GM12878 (cell line): ENCODE results near the gene IL12B.

Experiments used
- BHLHE40 ChIP-seq, 2 experiments: fragments of 450-650 bp in 1 of 2; IDR thresholded peaks; 2 replicates each; pipeline ENCODE4 v1.6.1; 2011 to 2017; ENCODE audit warnings: low read depth in 2 of 2, borderline replicate concordance in 1 of 2, improper control_type of control experiment in 1 of 2, low read length in 1 of 2, mild to moderate bottlenecking in 1 of 2
- BMI1 ChIP-seq: fragments of 450-650 bp; IDR thresholded peaks from 2 replicates; pipeline ENCODE4 v1.6.1; 2016; ENCODE audit warnings: mild to moderate bottlenecking, moderate library complexity, borderline replicate concordance
- HCFC1 ChIP-seq: fragments of 150-350 bp; IDR thresholded peaks from 2 replicates; pipeline ENCODE4 v1.6.1; 2014; ENCODE audit warnings: low read length
- MXI1 ChIP-seq: fragments of 150-350 bp; IDR thresholded peaks from 2 replicates; pipeline ENCODE4 v1.6.1; 2011; ENCODE audit warnings: low read depth, mild to moderate bottlenecking, inconsistent platforms, low read length, improper control_type of control experiment
- PAX8 ChIP-seq: fragments of 450-650 bp; IDR thresholded peaks from 2 replicates; pipeline ENCODE4 v1.6.1; 2017; ENCODE audit warnings: mild to moderate bottlenecking, moderate library complexity
- POLR2A ChIP-seq: IDR thresholded peaks from 2 replicates; pipeline ENCODE4 v1.6.1; 2011; ENCODE audit warnings: low read depth, mild to moderate bottlenecking, low read length
- POLR2AphosphoS5 ChIP-seq: IDR thresholded peaks from 2 replicates; pipeline ENCODE4 v1.6.1; 2011; ENCODE audit warnings: mild to moderate bottlenecking, low read length, inconsistent platforms
- RAD21 ChIP-seq: IDR thresholded peaks from 2 replicates; pipeline ENCODE4 v1.6.1; 2011; ENCODE audit warnings: mild to moderate bottlenecking, low read depth, low read length, moderate library complexity; ENCODE audit not compliant: insufficient read depth
- SRF ChIP-seq, 2 experiments: IDR thresholded peaks; 2 replicates each; pipeline ENCODE4 v1.6.1; 2011; ENCODE audit warnings: low read depth in 2 of 2, low read length in 2 of 2, mild to moderate bottlenecking in 1 of 2, moderate library complexity in 1 of 2
- TF ChIP-seq, protein P1 (sequence below), 3 experiments: IDR thresholded peaks in 2 of 3; conservative IDR thresholded peaks in 1 of 3; 2 replicates each; pipeline ENCODE4 v1.5.1; 2011; ENCODE audit warnings: low read depth in 3 of 3, low read length in 3 of 3, mild to moderate bottlenecking in 3 of 3, control low read depth in 2 of 3, moderate library complexity in 2 of 3, inconsistent platforms in 1 of 3, mixed read lengths in 1 of 3; ENCODE audit not compliant: control insufficient read depth in 2 of 3, insufficient read depth in 1 of 3; ENCODE audit errors: extremely low read depth in 1 of 3
- TF ChIP-seq, protein P2 (sequence below): fragments of 450-650 bp; formaldehyde crosslinking; IDR thresholded peaks from 2 replicates; pipeline ENCODE4 v1.4.0; 2020; ENCODE audit warnings: mild to moderate bottlenecking, moderate library complexity

DNA sequence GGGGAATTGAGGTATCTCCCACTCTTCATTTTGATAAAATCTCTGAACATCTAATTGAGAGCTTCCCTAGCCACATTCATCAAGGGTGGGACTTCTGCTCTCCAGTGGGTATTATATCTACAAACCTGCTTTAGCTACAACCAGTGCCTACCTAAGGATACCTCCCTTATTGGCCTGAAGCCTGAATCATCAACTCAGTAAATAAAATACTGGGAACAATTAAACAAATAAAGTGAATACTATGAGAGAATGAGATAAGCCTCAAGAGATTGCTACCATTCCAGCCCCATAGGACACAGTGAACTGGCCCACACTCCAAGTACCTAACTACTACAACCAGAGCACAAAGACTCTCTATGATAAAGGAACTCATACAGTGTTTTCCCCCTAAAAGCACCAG lies 47.4 kb upstream of the IL12B start:
- TF ChIP-seq POLR2AphosphoS5, result no peak
- TF ChIP-seq SRF (IDR thresholded peaks at IDR 0.05; ENCODE audit: low read depth in 2 of 2, low read length in 2 of 2), result no peak
- no peak for TF ChIP-seq RAD21
- TF ChIP-seq, protein P1, sequence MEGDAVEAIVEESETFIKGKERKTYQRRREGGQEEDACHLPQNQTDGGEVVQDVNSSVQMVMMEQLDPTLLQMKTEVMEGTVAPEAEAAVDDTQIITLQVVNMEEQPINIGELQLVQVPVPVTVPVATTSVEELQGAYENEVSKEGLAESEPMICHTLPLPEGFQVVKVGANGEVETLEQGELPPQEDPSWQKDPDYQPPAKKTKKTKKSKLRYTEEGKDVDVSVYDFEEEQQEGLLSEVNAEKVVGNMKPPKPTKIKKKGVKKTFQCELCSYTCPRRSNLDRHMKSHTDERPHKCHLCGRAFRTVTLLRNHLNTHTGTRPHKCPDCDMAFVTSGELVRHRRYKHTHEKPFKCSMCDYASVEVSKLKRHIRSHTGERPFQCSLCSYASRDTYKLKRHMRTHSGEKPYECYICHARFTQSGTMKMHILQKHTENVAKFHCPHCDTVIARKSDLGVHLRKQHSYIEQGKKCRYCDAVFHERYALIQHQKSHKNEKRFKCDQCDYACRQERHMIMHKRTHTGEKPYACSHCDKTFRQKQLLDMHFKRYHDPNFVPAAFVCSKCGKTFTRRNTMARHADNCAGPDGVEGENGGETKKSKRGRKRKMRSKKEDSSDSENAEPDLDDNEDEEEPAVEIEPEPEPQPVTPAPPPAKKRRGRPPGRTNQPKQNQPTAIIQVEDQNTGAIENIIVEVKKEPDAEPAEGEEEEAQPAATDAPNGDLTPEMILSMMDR (IDR thresholded peaks at IDR 0.05 in 2 of 3, conservative IDR thresholded peaks at IDR 0.05 in 1 of 3; ENCODE audit: control insufficient read depth in 2 of 3, extremely low read depth in 1 of 3, insufficient read depth in 1 of 3, low read depth in 3 of 3, low read length in 3 of 3), result no peak
- TF ChIP-seq HCFC1, result no peak
- TF ChIP-seq, protein P2, sequence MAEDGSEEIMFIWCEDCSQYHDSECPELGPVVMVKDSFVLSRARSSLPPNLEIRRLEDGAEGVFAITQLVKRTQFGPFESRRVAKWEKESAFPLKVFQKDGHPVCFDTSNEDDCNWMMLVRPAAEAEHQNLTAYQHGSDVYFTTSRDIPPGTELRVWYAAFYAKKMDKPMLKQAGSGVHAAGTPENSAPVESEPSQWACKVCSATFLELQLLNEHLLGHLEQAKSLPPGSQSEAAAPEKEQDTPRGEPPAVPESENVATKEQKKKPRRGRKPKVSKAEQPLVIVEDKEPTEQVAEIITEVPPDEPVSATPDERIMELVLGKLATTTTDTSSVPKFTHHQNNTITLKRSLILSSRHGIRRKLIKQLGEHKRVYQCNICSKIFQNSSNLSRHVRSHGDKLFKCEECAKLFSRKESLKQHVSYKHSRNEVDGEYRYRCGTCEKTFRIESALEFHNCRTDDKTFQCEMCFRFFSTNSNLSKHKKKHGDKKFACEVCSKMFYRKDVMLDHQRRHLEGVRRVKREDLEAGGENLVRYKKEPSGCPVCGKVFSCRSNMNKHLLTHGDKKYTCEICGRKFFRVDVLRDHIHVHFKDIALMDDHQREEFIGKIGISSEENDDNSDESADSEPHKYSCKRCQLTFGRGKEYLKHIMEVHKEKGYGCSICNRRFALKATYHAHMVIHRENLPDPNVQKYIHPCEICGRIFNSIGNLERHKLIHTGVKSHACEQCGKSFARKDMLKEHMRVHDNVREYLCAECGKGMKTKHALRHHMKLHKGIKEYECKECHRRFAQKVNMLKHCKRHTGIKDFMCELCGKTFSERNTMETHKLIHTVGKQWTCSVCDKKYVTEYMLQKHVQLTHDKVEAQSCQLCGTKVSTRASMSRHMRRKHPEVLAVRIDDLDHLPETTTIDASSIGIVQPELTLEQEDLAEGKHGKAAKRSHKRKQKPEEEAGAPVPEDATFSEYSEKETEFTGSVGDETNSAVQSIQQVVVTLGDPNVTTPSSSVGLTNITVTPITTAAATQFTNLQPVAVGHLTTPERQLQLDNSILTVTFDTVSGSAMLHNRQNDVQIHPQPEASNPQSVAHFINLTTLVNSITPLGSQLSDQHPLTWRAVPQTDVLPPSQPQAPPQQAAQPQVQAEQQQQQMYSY (CRISPR knock-in tag), result no peak
- no peak for TF ChIP-seq POLR2A
- no peak for TF ChIP-seq BMI1
- TF ChIP-seq PAX8, result no peak
- no peak for TF ChIP-seq BHLHE40 (IDR thresholded peaks at IDR 0.05; ENCODE audit: borderline replicate concordance in 1 of 2, low read depth in 2 of 2, low read length in 1 of 2)
- TF ChIP-seq MXI1, result no peak
